EH (cell line): ENCODE measurements around the gene RUNX2.

Experiments
- DNase-seq: peaks from one replicate; pipeline ENCODE4 v3.0.0-alpha.2; 2015; ENCODE audit warnings: low read depth

Gene RUNX2

DNA sequence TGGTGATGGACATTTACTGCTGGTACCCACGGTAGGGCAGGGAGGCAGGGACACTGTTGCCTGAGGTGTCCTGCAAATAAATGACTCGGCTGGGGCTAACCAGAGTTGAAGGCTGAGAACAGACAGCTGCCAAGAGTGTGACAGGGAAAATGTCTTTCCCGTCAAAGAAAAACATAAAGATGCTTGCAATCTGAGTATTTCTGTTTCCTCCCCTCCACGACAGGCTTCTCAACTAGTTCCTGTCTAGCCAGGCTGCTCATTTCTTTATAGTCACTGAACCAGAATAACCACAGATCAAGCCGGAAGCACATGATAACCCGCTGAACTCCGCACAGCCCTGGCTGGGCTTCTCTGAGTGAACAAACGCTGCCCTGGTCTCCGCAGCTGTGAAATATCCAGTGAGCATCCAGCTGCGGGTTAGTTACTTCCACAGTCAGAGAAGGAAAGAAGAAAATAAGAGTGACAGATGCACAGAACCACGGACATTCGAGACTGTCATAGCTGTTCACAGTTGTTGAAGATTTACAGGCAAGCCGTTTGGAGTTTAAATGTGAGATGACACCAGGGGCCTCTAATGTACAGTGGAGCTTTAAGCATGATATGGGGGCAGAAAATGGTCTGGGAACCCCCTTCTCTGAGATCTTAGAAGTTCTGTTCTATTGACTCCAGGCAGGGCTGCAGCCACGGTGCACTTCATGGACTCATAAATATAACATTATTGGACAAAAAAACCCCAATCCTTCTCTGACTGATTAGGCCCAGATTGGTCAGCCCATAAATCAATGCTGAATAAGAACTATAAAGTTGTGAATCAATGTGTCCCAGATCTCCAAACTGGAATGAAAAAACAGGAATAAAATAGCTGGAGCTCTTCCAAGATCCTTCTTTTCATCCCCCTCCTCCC is 349.5 kb downstream of the RUNX2 start:
- peak; percentile 69 for DNase-seq

DNA sequence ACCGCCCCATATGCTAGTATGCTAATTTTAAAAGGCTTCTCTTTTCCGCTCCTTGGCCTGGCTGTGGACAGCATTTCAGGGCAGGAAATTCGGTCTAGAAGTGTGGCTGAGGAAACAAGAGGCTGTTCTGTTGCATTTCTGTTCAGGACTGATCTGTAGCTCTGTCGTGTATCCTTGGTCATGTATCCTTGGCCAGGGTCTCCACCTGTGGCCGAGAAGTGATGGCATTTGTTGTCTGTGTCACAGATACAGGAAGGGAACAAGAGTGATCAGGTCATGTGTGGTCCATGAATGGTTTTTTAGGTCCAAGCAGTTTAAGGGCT is 350.1 kb downstream of the RUNX2 start:
- no peak for DNase-seq

DNA sequence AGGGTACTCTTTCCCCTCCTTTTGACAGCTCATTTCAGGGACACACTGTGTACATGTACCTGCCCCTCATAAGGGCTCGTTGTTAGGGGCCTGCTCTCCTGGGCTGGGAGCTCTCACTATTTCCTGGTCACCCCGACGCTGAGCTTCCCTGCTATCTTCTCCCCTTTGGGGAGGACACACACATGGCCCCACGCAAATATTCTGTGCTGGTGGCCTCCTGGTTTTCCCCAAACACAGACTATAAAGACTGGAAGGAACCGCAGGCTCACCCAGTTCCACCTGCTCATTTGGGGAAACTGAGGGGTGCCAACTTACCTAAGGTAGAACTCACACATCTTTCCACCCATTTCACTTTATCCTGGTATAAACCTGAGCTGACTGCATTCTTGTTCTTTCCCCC is 351.0 kb downstream of the RUNX2 start:
- DNase-seq, result no peak

DNA sequence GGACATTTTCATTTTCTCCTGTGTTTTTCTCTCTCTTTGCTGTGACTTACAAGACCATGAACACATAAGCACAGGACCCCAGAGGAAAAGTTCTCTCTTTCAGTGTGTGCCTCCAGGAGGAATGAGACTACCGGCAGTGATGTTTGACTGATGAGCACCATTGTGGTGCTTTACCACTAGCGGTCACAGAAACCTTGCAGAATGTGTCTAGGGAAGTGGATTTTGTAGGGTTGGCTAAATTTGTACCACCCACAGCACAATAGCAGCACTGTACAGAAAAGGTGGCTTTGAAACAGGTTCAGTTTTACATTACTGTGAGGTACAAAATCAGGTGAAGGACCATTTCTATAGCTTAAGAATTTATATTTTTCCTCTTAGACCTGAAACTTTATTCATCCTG is 351.5 kb downstream of the RUNX2 start:
- no peak for DNase-seq

DNA sequence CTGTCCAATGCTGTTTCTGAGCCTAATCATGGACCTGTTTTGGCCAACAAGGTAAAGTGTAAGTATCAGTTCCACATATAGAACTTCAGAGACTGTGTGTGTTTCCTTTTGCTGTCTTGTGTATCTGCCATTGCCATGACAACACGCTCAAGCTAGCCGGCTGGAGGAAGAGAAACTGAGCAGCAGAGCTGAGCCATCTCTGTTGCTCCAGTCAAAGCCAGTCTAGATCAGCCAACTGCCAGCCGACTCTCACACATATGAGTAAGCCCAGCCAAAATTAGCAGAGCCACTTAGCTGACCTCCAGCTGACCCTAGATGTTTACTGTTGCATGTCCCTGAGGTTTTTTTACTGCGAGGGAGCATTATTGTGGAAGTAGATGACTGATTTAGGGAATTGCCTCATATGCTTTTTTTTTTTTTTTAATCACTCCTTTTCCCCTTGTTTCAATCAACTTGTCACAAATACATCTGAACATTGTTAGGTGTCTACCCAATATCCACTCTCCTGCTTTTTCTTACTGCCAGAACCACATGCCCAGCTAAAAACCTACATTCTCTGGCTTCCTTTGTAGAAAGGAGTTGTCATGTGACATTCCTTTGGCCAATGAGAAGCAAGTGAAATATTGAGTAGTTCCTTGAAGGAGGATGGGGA is 353.9 kb downstream of the RUNX2 start:
- DNase-seq, result peak; percentile 68

DNA sequence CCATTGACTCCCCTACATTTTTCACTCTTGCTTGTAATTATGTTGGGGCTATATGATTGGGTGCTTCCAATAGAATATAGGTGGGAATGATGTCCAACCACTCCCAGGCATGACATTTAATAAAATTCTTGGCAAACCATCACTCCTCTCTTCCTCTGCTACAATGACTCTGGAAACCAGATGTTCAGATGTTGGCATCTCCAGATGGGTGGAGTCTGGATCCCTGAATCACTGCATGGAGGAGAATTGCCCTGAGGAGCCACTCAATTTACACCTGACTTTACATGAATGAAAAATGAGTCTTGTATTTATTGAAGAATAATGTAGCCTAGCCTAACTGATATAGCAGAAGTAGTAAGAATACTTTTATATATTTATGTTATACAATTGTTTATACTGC is 356.3 kb downstream of the RUNX2 start:
- DNase-seq, result no peak

DNA sequence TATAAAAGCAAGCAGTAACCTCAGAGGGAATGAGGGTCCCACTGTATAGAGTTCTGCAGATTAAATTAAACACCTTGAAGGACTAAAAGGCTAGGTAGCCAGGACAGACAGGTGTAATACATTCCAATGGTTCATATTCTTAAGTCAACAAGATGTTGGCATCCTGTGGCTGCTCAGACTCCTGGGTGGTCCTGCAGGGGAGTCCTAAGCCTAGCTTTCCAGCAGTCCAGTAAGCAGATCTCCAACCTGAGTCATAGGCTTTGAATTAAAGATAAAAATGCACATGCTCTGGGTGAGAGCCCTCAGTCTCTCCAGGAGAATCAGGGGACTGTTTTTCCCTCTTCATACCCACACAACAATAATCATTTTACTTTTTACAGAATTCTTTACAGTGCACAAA is 356.9 kb downstream of the RUNX2 start:
- no peak for DNase-seq

DNA sequence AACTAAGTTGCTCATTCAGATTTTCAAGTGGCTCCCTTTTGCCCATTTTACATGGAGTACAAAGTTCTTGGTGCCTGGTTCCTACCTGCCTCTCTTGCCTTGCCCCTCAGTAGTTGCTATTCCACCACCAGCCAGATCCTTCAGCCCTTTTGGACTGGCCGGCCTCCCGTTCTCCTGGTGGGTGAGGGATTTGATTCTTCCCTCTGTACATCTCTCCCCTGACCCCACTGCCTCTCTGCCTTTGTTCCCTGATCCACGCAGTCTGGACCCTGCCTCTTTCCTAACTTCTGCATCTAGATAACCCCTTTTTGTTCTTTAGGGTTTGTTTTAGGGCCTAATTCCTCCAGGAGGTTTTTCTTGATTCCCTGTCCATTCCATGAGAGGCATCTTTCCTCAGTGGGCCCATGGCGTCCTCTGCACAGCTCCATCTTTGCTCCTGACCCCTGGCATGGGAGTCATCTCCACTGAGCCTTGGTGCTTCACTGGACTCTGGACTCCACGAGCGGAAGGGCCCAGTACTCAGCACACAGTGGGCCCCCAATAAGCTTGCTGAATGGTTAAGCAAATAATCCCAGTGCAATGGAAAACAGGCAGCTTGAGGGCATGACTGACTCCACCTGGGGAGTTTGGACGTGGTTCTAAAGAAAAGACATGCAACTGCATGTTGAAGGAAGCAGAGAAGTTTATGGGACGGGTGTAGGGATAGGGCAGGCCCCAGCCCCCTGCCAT is 358.9 kb downstream of the RUNX2 start:
- no peak for DNase-seq

DNA sequence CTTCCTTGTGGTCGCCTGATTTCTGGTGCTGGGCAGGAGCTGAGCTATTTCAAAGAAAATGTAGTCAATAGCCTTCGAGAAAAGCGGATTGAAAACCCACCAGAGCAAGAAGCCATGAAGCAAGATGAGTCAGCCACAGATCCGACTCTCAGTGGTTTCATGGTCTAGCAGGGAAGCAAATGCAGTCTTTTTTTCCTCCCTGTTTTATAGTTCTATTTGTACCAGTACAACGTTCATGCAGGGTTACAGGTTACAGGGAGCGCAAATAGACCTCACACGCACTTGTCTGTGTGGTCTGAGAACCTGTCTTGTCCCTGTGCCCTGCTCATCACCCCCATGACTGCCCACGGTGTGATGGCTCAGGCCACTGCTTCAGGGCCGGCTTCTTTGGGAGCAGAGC is 359.4 kb downstream of the RUNX2 start:
- DNase-seq, result no peak

DNA sequence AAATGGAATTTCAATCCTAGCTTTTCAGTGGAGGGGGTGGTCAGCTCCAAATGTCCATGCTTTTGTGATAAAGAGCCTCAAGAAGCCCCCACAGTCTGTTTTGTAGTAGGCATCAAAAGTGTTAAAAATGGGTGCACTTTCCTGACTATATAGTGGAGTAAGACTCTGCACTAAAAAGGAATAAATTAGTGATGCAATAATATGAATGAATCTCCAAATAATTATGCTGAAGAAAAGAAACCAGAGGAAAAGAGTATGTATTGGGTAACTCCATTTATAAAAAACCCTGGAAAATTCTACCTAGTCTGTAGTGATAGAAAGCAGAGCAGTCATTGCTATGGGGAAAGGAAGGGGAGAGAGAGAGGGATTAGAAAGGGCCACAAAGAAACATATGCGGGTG is 360.1 kb downstream of the RUNX2 start:
- DNase-seq, result no peak

DNA sequence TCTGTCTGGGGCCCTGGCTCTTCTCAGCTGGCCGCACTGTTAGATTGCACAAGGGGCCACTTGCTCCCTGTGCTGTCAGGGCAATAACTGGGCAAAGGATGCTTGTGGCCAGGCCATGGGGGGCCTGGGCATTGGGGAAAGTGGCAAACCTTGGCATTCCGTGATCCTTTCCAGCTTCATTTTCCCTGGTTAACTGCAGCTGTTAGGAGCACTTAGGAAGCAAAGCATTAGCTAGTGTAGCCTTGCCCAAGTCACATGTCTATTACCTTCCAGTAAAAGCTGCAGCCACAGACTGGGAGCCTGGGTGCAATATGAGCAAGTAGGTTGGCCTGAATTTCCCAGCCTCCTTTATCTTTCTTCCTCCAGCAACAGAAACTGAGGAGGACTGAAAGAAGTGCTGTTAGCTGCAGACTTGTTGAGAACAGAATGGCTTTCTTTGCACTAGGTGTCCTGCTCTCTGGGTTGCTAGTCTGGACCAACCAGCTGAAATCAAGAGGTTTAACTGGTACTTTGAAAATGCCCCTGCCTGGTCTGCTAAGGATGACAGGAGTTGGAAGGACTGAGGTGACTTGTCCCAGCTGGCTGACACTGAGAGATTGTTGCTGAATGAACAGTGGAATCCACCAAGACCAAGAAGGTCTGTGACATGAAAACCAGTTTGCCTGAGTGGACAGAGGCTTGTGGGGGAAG is 361.9 kb downstream of the RUNX2 start:
- no peak for DNase-seq

DNA sequence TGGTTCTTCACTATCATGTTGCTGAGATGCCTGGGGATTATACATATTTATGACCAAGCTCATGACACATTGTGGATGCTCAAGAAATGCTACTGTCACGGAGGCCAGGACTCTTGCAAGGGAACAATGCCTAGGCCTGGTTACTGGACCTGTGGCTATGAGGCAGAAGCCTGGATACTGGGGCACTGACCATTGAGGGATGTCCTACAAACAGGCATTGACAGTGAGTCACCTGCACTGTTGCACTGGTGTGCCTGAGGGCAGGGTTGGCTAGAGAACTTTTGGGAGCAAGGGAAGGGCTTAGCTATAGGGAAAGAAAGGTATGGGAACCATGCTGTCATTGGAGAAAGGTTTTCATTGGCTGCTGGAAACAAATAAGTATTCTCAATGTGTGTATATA is 362.7 kb downstream of the RUNX2 start:
- peak; percentile 30 for DNase-seq

DNA sequence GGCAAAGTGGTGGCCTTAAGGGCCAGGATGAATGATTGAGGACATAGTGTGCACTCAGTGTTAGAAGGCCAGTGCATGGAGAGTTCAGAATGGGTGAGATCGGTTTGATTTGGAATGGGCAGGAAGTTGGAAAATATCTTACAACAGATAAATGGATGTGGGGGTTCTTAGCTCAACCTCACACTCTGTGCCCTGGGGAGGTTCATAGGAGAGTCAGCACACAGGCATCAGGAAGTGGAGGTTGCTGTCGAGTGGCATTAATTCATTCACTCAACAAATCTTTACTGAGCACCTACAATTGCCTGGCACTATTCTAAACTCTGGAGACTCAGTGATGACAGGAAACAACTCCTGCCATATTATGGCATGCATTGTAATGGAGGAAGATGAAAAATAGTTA is 363.3 kb downstream of the RUNX2 start:
- peak; percentile 76 for DNase-seq

DNA sequence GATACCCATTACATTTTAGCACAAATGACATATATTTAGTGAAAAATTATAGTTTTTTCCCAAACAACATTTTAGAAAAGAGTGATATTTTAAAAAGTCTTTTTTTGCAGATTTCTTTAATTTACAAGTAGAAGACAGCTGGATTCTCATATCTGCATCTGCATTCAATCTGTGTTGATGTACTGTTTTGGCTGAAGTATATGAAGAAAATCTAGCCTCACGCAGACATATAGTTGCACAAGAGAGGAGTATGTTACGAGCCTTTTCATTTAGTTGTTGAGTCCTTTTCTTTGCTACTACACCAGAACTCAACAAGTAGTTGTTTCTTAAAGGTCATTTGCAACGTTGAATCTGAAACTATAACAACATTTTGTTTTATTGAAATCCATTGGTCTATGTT is 363.9 kb downstream of the RUNX2 start:
- no peak for DNase-seq

DNA sequence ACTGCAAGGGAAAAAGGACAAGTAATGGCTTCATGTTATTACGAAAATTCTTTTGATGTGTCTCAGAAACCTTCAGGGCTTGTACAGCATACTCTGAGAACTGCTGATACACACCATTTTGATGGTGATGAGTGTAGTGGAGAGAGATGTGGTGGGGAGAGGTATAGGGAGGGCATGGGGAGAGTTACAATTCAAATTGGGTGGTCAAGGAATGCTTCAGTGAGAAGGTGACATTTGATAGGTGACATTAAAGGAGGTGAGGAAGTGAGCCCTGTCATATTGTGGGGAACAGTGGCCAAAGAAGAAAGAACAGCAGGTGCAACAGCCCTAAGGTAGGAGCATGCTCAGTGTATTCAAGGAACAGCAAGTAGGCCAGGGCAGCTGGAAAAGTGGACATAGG is 368.6 kb downstream of the RUNX2 start:
- peak; percentile 44 for DNase-seq

DNA sequence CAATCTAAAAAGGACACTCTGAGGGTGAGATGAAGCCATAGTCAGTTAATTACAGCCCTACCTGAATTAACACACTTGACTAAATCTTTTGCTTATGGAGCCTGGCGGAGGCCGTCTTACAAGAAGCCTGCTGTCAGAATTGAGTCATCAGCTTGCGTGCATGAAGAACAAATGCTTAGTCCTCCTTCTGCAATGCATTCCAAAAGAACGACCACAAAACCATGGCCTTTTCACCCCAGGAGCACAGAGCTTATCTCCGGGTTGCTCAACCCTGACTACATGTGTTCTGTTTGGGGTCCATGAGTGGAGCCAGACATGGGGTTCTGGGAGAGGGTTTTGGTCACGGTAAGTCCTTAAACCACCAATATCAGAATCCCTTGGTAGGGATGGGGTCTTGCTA is 369.5 kb downstream of the RUNX2 start:
- peak; percentile 98 for DNase-seq

DNA sequence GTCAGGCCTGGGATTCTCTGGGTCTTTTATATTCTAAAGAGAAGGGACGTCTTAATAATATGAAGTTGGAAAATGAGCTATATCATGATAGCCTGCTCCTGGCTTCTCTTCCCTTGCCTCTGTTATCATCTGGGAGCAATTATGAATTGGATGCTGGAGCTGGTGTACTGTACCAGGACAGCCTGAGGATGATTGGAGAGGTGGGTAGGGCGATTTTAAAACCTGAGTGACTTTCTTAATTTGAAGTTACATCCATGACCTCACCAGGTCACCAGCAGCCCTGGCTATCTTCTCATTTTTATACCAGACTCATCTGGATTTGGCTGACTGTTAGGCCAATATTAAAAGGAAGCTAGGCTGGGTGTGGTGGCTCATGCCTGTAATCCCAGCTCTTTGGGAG is 369.9 kb downstream of the RUNX2 start:
- DNase-seq, result peak; percentile 62

DNA sequence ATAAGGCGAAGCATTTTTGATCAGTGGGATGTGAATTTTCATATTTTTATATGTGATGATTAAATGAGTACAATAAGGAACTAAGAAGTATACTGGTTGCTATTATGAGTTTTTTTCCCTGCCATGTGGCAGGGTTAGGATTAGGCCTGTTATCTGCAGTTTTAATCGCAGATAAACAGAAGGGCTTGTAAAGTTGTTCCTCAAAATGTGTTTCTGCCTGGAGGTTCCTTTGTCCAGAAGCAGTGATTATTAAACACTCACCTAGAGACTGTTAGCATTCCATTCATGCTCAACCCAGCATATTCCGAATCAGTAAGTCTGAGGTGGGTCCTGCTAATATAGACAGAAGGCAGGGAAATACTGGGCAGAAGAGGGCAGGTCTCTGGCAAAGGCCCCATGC is 371.5 kb downstream of the RUNX2 start:
- DNase-seq, result peak; percentile 32

DNA sequence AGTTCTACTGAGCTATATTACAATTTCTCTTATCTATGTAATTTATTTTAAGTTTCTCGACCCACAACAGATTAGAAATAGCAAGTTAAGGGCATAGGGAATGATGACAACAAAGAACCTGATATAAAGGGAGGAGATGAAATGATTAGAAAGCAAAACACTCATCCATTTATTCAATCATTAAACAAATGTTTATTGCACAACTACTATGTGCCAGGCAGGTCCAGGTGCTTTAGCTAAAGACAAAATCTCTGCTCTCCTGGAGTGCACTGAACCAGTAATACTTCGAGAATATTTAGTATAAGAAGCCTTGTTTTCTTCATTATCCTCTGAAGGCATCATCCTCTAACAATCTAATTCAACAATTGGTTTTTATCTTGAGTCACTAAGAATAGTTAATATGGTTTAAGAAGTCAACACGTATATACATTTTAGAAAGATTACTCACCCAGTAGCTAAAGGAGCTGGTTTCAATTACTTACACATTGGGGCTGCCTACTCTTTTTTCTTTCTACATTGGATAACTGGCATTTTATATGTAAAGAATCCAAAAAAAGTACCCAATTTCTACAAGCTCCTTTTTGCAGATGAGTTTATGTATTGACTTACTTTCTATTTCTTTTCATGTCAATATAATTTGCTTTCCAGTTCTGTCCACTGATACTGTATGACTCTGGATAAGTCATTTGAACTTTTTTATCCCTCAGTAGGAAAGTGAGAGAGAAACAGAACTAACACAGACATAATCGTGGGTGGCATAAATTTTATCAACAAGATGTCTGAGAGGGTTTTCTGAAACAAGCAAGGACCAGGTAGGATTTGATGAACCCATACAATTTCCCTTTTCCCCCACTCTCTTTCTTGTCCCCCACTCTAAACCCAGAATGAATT is 375.0 kb downstream of the RUNX2 start:
- peak; percentile 81 for DNase-seq

DNA sequence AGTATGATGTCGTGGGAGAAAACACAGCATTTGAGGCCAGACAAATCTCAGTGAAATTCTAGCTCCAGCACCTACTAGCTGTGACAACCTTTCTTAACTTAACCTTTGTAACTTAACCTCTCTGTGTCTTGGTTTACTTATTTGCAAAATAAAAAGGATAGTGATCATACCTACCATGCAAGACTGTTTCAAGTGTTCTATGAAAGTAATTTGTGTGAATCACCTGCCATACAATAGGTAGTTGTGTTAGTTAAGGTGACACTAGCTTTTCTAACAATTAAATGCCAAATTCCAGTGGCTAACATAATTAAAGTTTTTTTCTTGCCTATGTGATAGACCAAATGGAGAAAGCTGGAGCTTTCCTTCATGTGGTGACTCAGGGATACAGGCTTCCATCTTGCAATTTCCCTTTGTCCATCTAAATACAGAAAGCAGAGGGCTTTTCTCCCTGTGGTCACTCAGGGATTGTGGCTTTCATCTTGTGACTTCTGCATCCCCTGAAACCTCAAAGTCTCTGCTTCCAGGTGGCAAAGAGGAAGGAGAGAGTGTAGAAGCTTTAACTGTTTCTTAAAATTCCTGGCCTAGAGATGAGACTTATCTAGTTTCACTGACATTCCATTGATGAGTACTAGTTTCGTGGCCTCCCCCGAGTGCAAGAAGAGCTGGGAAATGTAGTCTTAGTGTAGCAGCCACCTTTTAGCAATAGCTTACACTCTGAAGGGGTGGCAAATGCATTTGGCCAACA is 376.1 kb downstream of the RUNX2 start:
- DNase-seq, result peak; percentile 49
